ENCODE results near the gene BCORL1. TPM values are rescaled to one million over a fixed set of nuclear protein-coding genes. Genes with fewer than 3 reads are reported as not detected.
A peak's percentile ranks its signal among the peaks of the same experiment; 100 is the strongest.

The BCORL1 gene
- total RNA-seq, 1 donor from 2014 or later, result 28.0 TPM

GRCh38 chrX:129934952-129935351 lies 47.5 kb upstream of the BCORL1 start:
- no peak overlapping the region for H3K4me3 Mint-ChIP-seq
- H3K36me3 Mint-ChIP-seq, result no peaks in the 10 kb centered on the region
- H3K9me3 Mint-ChIP-seq, result peaks cover 7% of the 10 kb centered on the region
- TF ChIP-seq CTCF (IDR thresholded peaks at IDR 0.05; ENCODE audit: unreplicated experiment), result no peak
- H3K27me3 Mint-ChIP-seq (ENCODE audit: low read depth), result peaks cover 55% of the 10 kb centered on the region
- H3K27ac Mint-ChIP-seq, result no peak overlapping the region
- no peaks in the 10 kb centered on the region for H3K4me1 Mint-ChIP-seq
- DNase-seq (ENCODE audit: low spot score in 2 of 2, unreplicated experiment in 2 of 2), result no peak

- no peak overlapping the region for H3K27ac Mint-ChIP-seq
- no peak for TF ChIP-seq CTCF (IDR thresholded peaks at IDR 0.05; ENCODE audit: unreplicated experiment)
- no peaks in the 10 kb centered on the region for H3K4me1 Mint-ChIP-seq
- peaks cover 7% of the 10 kb centered on the region for H3K9me3 Mint-ChIP-seq
- H3K36me3 Mint-ChIP-seq, result no peaks in the 10 kb centered on the region
- peaks cover 57% of the 10 kb centered on the region for H3K27me3 Mint-ChIP-seq (ENCODE audit: low read depth)
- no peak for DNase-seq (ENCODE audit: low spot score in 2 of 2, unreplicated experiment in 2 of 2)
- H3K4me3 Mint-ChIP-seq, result no peak overlapping the region
Observed at GRCh38 chrX:129938081-129938480, 44.4 kb upstream of the BCORL1 start.

GRCh38 chrX:129939986-129940385 lies 42.4 kb upstream of the BCORL1 start:
- no peaks in the 10 kb centered on the region for H3K4me1 Mint-ChIP-seq
- peaks cover 7% of the 10 kb centered on the region for H3K9me3 Mint-ChIP-seq
- no peak overlapping the region for H3K4me3 Mint-ChIP-seq
- no peaks in the 10 kb centered on the region for H3K36me3 Mint-ChIP-seq
- no peak for TF ChIP-seq CTCF (IDR thresholded peaks at IDR 0.05; ENCODE audit: unreplicated experiment)
- H3K27ac Mint-ChIP-seq, result no peak overlapping the region
- H3K27me3 Mint-ChIP-seq (ENCODE audit: low read depth), result peaks cover 40% of the 10 kb centered on the region
- no peak for DNase-seq (ENCODE audit: low spot score in 2 of 2, unreplicated experiment in 2 of 2)

GRCh38 chrX:129940721-129941120 lies 41.7 kb upstream of the BCORL1 start:
- Mint-ChIP-seq H3K36me3 (no peaks in the 10 kb centered on the region), H3K27me3 (ENCODE audit: low read depth) (peaks cover 33% of the 10 kb centered on the region), H3K4me3 (no peak overlapping the region), H3K4me1 (no peaks in the 10 kb centered on the region), H3K27ac (no peak overlapping the region), H3K9me3 (peaks cover 7% of the 10 kb centered on the region)
- no peak for TF ChIP-seq CTCF (IDR thresholded peaks at IDR 0.05; ENCODE audit: unreplicated experiment)
- no peak for DNase-seq (ENCODE audit: low spot score in 2 of 2, unreplicated experiment in 2 of 2)

GRCh38 chrX:129945131-129945530 lies 37.3 kb upstream of the BCORL1 start:
- TF ChIP-seq CTCF (IDR thresholded peaks at IDR 0.05; ENCODE audit: unreplicated experiment), result no peak
- no peaks in the 10 kb centered on the region for H3K4me1 Mint-ChIP-seq
- DNase-seq (ENCODE audit: low spot score in 2 of 2, unreplicated experiment in 2 of 2), result no peak
- no peak overlapping the region for H3K4me3 Mint-ChIP-seq
- peaks cover 4% of the 10 kb centered on the region for H3K27me3 Mint-ChIP-seq (ENCODE audit: low read depth)
- H3K27ac Mint-ChIP-seq, result no peak overlapping the region
- H3K36me3 Mint-ChIP-seq, result peaks cover 3% of the 10 kb centered on the region
- peaks cover 4% of the 10 kb centered on the region for H3K9me3 Mint-ChIP-seq

- peak overlapping the region; percentile 65 for H3K4me3 Mint-ChIP-seq
- H3K36me3 Mint-ChIP-seq, result peaks cover 5% of the 10 kb centered on the region
- peaks cover 11% of the 10 kb centered on the region for H3K4me1 Mint-ChIP-seq
- DNase-seq (ENCODE audit: low spot score in 2 of 2, unreplicated experiment in 2 of 2), result no peak
- TF ChIP-seq CTCF (IDR thresholded peaks at IDR 0.05; ENCODE audit: unreplicated experiment), result no peak
- peak overlapping the region; percentile 16 for H3K27ac Mint-ChIP-seq
- H3K27me3 Mint-ChIP-seq (ENCODE audit: low read depth), result peaks cover 7% of the 10 kb centered on the region
- H3K9me3 Mint-ChIP-seq, result peaks cover 13% of the 10 kb centered on the region
Observed at GRCh38 chrX:129953334-129953648, 29.1 kb upstream of the BCORL1 start.
